Stimulated activated CD8-positive, alpha-beta memory T cell treated with anti-CD3 and anti-CD28 coated beads, Interleukin-15, amount 100 ng/mL, for 48 hours (primary cell): ENCODE measurements around the gene POLD1.

Source experiments
- DNase-seq, 2 donors: peaks; one replicate each; pipeline ENCODE4 v3.0.0-alpha.2; 2020; ENCODE audit warnings: low read depth in 2 of 2

The POLD1 gene

DNA sequence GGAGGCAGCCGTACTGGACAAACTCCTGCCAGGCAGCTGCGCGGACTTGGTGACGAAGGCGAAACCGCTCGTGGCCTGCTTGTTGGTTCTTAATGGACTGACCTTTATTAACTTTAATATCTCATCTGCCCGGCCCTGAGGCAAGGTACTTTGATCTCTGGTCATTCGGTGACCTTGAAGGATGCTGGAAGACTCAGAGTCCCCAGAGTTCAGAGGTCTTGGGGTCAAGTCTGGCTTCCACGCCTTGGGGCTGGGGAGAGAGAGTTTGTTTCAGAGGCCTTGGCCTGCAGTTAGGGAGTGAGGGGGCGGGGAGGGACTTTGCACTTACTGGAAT, 82.5 kb downstream of the POLD1 start:
- no peak for DNase-seq

GRCh38 chr19:50467566-50467965, 83.4 kb downstream of the POLD1 start:
- no peak for DNase-seq
